ENCODE results near the gene PPP2CA.

DNA sequence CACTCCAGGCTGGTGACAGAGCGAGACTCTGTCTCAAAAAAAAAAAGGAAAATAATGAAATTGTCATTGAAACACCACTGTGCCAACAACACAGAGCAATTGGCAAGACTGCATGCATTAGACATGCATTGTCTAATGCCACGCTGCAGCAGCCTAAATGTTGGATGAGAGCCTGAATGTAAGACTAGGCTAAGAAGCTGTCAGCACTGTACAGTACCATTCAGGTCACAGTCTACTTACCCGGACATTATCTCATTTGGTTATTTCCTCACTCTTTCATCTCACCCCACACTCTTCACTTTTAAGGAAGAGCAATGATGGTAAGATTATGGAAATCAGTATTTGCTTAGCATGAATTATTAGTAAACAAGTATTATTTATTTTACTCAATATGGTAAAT lies 31.3 kb upstream of the PPP2CA start:
- TF ChIP-seq, protein P1, sequence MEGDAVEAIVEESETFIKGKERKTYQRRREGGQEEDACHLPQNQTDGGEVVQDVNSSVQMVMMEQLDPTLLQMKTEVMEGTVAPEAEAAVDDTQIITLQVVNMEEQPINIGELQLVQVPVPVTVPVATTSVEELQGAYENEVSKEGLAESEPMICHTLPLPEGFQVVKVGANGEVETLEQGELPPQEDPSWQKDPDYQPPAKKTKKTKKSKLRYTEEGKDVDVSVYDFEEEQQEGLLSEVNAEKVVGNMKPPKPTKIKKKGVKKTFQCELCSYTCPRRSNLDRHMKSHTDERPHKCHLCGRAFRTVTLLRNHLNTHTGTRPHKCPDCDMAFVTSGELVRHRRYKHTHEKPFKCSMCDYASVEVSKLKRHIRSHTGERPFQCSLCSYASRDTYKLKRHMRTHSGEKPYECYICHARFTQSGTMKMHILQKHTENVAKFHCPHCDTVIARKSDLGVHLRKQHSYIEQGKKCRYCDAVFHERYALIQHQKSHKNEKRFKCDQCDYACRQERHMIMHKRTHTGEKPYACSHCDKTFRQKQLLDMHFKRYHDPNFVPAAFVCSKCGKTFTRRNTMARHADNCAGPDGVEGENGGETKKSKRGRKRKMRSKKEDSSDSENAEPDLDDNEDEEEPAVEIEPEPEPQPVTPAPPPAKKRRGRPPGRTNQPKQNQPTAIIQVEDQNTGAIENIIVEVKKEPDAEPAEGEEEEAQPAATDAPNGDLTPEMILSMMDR (conservative IDR thresholded peaks at IDR 0.05): no peak
- no peak for TF ChIP-seq ZFX (IDR thresholded peaks at IDR 0.05)
